Measurements from ENCODE around the gene SLC2A5. TPM values are rescaled to one million over a fixed set of nuclear protein-coding genes. Genes with fewer than 3 reads are reported as not detected.

Gene SLC2A5
- total RNA-seq, 2 experiments from 2014 or later, result not detected

- Mint-ChIP-seq H3K9me3 (no peaks in the 10 kb centered on the region), H3K27ac (no peak overlapping the region), H3K36me3 (ENCODE audit: low read depth) (no peaks in the 10 kb centered on the region), H3K27me3 (peaks cover 30% of the 10 kb centered on the region), H3K4me3 (no peak overlapping the region), H3K4me1 (ENCODE audit: low read depth) (peaks cover 17% of the 10 kb centered on the region)
- TF ChIP-seq, protein P1, sequence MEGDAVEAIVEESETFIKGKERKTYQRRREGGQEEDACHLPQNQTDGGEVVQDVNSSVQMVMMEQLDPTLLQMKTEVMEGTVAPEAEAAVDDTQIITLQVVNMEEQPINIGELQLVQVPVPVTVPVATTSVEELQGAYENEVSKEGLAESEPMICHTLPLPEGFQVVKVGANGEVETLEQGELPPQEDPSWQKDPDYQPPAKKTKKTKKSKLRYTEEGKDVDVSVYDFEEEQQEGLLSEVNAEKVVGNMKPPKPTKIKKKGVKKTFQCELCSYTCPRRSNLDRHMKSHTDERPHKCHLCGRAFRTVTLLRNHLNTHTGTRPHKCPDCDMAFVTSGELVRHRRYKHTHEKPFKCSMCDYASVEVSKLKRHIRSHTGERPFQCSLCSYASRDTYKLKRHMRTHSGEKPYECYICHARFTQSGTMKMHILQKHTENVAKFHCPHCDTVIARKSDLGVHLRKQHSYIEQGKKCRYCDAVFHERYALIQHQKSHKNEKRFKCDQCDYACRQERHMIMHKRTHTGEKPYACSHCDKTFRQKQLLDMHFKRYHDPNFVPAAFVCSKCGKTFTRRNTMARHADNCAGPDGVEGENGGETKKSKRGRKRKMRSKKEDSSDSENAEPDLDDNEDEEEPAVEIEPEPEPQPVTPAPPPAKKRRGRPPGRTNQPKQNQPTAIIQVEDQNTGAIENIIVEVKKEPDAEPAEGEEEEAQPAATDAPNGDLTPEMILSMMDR (IDR thresholded peaks at IDR 0.05), result no peak
- intact Hi-C loops (cut with micrococcal nuclease), result no loop called here
- DNase-seq (no peak), ATAC-seq (no peak)
- ChIA-PET POLR2A (no interaction called here), CTCF (interaction anchor here (0.9 kb wide), 1 partner anchor 74 kb away, joined by 3 read pairs; no protein-coding TSS in a partner anchor)
Measured at GRCh38 chr1:9078752-9079500, 9.5 kb upstream of the SLC2A5 start.

- DNase-seq (peak; percentile 54), ATAC-seq (peak; percentile 49)
- no peak overlapping the region for H3K4me3 Mint-ChIP-seq
- no peak overlapping the region for H3K27ac Mint-ChIP-seq
- peaks cover 30% of the 10 kb centered on the region for H3K27me3 Mint-ChIP-seq
- peaks cover 17% of the 10 kb centered on the region for H3K4me1 Mint-ChIP-seq (ENCODE audit: low read depth)
- intact Hi-C loops (cut with micrococcal nuclease), result no loop called here
- H3K36me3 Mint-ChIP-seq (ENCODE audit: low read depth), result no peaks in the 10 kb centered on the region
- H3K9me3 Mint-ChIP-seq, result no peaks in the 10 kb centered on the region
- TF ChIP-seq, protein P1 (IDR thresholded peaks at IDR 0.05), result no peak
- ChIA-PET POLR2A (no interaction called here), CTCF (interaction anchor here (0.9 kb wide), 1 partner anchor 73 kb away, joined by 3 read pairs; no protein-coding TSS in a partner anchor)
Measured at GRCh38 chr1:9078015-9078751, 8.7 kb upstream of the SLC2A5 start.

- Mint-ChIP-seq H3K27ac (no peak overlapping the region), H3K9me3 (no peaks in the 10 kb centered on the region), H3K4me3 (no peak overlapping the region), H3K27me3 (peaks cover 30% of the 10 kb centered on the region), H3K36me3 (ENCODE audit: low read depth) (no peaks in the 10 kb centered on the region), H3K4me1 (ENCODE audit: low read depth) (peaks cover 13% of the 10 kb centered on the region)
- DNase-seq (no peak), ATAC-seq (no peak)
- intact Hi-C loops (cut with micrococcal nuclease), result no loop called here
- TF ChIP-seq, protein P1 (IDR thresholded peaks at IDR 0.05), result no peak
- ChIA-PET CTCF (no interaction called here), POLR2A (no interaction called here)
Measured at GRCh38 chr1:9075022-9075421, 5.6 kb upstream of the SLC2A5 start.

DNA sequence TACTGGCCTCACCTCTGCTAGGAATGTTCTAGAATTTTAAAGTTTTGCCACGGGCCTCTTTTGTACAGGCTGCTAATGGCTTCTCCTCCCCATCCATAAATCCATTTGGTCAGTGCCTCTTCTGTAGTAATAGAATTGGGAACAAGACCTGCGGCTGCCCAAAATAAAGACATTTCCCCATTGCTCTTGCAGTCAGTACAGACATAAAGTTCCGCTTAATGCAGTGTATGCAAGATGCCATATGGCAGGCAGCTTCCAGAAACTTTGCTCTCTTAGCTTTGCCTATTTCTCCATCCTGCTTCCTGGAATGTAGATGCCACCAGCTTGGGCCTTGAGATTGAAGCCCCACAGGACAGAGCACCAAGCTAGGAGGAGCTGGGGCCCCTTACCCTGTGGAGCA lies 3.7 kb upstream of the SLC2A5 start:
- no peaks in the 10 kb centered on the region for H3K9me3 Mint-ChIP-seq
- peaks cover 17% of the 10 kb centered on the region for H3K27me3 Mint-ChIP-seq
- no peaks in the 10 kb centered on the region for H3K36me3 Mint-ChIP-seq (ENCODE audit: low read depth)
- H3K4me1 Mint-ChIP-seq (ENCODE audit: low read depth), result peaks cover 3% of the 10 kb centered on the region
- intact Hi-C loops (cut with micrococcal nuclease), result no loop called here
- TF ChIP-seq, protein P1 (IDR thresholded peaks at IDR 0.05), result no peak
- ChIA-PET CTCF (no interaction called here), POLR2A (no interaction called here)
- no peak overlapping the region for H3K27ac Mint-ChIP-seq
- no peak overlapping the region for H3K4me3 Mint-ChIP-seq
- ATAC-seq (no peak), DNase-seq (no peak)
